MM.1S (cell line): ENCODE results near the gene UFD1.
"Not testable (repeated sequence)": the region's sequence is repeated elsewhere in the genome, so short reads cannot be mapped to it uniquely, and the experiment has no call there.

Source experiments
- EZH2 ChIP-seq: fragments of 300-600 bp; sonication (generic); optimal IDR thresholded peaks from 2 replicates; pipeline ENCODE3; 2017; ENCODE audit warnings: low read depth, mild to moderate bottlenecking, antibody characterized with exemption, low read length, mixed read lengths
- TF ChIP-seq, protein P1 (sequence below): fragments of 300-600 bp; sonication (generic); IDR thresholded peaks from 2 replicates; pipeline ENCODE4 v1.5.1; 2016; ENCODE audit warnings: antibody characterized with exemption, low read length, mixed read lengths

DNA sequence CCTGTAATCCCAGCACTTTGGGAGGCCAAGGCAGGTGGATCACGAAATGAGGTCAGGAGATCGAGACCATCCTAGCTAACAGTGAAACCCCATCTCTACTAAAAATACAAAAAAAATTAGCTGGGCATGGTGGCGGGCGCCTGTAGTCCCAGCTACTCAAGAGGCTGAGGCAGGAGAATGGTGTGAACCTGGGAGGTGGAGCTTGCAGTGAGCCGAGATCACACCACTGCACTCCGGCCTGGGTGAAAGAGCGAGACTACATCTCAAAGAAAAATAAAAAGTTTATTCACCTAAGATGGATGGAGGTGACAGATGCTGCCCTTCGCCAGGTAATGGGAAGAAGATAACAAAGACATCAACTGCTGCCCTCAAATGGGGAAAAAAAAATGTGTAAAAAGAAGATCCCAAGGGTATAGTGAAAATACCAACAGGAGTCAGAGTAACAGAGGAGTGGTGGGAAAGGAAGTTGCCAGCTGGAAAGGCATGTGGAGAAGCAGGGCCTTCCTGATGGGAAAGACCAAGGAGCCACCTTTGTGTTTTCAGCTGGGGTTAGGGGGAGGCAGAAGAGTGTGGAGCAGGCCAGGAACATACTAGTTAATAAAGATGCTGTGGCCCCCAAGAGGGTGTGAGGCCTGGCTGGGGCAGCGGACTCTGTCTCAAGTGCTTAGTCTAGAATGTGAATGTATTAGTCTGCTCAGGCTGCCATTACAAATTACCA lies 42.4 kb downstream of the UFD1 start:
- TF ChIP-seq, protein P1, sequence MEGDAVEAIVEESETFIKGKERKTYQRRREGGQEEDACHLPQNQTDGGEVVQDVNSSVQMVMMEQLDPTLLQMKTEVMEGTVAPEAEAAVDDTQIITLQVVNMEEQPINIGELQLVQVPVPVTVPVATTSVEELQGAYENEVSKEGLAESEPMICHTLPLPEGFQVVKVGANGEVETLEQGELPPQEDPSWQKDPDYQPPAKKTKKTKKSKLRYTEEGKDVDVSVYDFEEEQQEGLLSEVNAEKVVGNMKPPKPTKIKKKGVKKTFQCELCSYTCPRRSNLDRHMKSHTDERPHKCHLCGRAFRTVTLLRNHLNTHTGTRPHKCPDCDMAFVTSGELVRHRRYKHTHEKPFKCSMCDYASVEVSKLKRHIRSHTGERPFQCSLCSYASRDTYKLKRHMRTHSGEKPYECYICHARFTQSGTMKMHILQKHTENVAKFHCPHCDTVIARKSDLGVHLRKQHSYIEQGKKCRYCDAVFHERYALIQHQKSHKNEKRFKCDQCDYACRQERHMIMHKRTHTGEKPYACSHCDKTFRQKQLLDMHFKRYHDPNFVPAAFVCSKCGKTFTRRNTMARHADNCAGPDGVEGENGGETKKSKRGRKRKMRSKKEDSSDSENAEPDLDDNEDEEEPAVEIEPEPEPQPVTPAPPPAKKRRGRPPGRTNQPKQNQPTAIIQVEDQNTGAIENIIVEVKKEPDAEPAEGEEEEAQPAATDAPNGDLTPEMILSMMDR: not testable (repeated sequence)
- TF ChIP-seq EZH2: not testable (repeated sequence)
